ENCODE data around the gene VPS8. TPM values are rescaled to one million over a fixed set of nuclear protein-coding genes. Genes with fewer than 3 reads are reported as not detected.

Gene VPS8
- total and polyA plus RNA-seq, 2 of the 8 experiments (the other 6 are each of a cell fraction or from before 2014, with no cell fraction given), result 13.0 to 41.0 TPM

DNA sequence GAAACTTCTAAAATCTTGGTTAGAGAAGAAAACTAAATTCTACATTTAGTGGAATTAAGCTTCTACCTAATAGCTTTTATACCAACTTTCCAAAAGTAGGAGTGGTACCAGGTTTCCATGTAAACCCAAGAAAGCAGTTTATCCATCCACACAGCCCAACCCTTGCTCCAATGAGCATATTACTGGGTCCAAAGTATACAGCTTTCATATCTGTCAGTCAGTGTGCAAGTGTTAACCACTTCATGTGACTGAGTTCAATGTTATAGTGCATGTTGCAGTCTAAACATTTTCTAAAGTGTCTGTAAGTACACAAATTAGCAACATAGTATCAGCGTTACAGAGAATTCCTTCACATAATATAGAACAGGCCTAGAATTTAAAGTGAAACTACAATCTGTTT lies 267.7 kb downstream of the VPS8 start (continued):
- TF ChIP-seq NRF1 (IDR thresholded peaks at IDR 0.05; ENCODE audit: low read depth, low read length), result no peak
